HG03060 (cell line): ENCODE measurements around the gene GTPBP6.
"Not testable (repeated sequence)": the region's sequence is repeated elsewhere in the genome, so short reads cannot be mapped to it uniquely, and the experiment has no call there.

Experiments used
- ATAC-seq: cut with Tn5 transposase; IDR thresholded peaks from one replicate; pipeline ENCODE4 v1.9.1; 2021; ENCODE audit warnings: low read depth, moderate number of reproducible peaks; ENCODE audit not compliant: unreplicated experiment

GTPBP6 gene

GRCh38 chrX:352181-352580 lies 33.6 kb upstream of the GTPBP6 start:
- ATAC-seq: no peak

DNA sequence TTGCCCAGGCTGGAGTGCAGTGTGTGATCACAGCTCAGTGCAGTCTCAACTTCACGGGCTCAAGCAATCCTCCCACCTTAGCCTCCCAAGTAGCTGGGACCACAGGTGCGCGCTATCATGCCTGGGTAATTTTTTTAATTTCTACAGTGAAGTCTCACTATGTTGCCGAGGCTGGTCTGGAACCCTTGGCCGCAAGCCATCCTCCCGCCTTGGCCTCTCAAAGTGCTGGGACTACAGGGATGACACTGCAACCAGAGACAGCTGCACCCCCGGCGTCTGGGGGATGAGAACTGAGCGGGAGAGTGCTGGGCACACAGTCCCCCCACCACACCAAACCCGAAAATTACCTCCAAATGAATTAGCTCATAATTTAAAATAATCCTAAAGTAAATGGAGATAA lies 33.1 kb upstream of the GTPBP6 start:
- ATAC-seq: no peak

DNA sequence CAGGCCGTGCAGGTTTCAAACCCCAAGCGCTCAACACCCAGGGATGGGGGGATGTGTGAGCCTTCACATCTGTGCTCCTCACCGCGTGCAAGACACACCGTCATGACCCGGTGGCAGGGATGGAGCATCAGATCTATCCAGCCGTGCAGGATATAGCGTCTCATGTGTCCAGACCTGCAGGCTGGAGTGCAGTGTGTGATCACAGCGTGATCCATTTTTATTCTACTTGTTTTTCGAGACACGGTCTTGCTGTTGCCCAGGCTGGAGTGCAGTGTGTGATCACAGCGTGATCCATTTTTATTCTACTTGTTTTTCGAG lies 32.7 kb upstream of the GTPBP6 start:
- not testable (repeated sequence) for ATAC-seq

GRCh38 chrX:350534-351323 lies 32.1 kb upstream of the GTPBP6 start:
- no peak for ATAC-seq

GRCh38 chrX:350148-350533 lies 31.5 kb upstream of the GTPBP6 start:
- no peak for ATAC-seq

DNA sequence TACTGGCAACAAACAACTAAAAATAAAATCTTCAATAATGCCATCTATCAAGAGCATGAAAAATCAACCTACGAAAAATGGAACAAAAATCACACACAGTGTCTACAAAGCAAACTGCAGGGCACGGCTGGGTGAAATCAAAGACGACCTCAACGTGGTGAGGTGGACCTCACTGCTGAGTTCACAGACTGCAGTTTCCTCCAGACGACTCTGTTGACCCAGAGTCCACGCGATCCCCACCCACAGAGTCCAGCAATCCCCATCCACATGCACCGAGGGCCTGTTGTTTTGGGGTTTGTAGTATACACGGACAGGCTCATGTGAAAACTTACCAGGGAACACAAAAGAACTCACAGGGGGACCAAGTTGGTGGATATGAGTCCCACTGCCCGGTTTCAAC lies 31.1 kb upstream of the GTPBP6 start:
- no peak for ATAC-seq

- ATAC-seq: no peak
Observed at GRCh38 chrX:349196-349595, 30.6 kb upstream of the GTPBP6 start.

DNA sequence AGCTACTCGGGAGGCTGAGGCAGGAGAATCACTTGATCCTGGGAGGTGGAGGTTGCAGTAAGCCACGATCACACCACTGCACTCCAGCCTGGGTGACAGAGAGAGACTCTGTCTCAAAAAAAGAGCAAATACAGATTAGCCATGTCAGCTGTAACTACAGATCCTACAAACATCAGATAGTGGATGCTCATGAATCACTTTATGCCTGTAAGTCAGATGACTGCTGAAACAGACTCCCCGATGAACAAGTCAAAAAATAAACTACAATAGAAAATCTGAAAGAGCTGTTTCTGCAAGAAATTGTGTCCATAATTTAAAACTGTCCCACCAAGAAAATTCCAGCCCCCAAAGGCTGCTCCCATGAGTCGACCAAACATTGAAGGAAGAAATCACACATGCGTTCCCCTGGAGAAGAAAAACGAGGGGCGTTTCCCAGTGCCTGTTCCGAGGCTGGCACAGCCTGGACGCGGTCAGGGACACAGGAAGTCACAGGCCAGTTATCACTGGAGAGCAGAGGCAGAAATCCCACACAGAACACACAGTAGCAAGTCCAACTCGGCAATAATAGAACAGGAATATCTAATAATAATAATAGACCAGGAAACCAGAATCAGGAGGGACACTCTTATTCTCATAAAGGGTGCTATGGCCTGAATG lies 30.0 kb upstream of the GTPBP6 start:
- no peak for ATAC-seq

DNA sequence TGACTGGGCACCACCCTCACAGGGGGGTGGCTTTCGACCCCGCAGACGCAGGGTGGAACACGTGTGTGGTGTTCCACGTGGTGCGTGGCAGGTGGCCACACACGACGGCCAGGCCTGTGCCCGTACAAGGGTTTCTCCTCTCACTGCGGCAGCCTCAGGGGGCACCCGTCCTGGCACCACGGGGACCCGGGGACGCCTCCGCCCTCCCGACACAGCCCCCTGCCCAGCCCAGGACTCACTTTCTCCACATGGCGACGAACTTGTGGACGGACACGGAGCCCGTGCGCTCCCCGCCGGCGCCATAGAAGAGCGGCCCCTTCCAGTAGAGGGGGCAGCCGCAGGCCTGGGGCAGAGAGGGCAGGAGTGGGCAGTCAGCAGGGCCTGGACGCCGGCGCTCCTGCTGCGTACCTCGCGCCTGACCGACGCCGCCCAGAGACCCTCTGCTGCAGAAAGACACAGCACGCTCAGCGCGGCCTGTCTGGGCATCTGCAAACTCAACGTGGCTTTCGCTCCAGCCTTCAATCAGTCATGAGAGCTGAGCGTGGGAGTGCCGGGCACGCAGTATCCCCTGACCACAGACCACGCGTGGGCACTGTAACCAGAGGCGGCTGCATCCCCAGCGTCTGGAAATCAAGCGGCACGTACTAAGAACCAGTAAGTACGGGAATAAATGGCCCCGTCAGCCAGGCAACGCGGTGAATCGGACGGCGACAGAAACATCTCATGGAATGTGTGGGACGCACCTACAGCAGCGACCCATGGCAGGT lies 28.9 kb upstream of the GTPBP6 start:
- no peak for ATAC-seq

- ATAC-seq: no peak
Observed at GRCh38 chrX:346034-346813, 27.6 kb upstream of the GTPBP6 start.

DNA sequence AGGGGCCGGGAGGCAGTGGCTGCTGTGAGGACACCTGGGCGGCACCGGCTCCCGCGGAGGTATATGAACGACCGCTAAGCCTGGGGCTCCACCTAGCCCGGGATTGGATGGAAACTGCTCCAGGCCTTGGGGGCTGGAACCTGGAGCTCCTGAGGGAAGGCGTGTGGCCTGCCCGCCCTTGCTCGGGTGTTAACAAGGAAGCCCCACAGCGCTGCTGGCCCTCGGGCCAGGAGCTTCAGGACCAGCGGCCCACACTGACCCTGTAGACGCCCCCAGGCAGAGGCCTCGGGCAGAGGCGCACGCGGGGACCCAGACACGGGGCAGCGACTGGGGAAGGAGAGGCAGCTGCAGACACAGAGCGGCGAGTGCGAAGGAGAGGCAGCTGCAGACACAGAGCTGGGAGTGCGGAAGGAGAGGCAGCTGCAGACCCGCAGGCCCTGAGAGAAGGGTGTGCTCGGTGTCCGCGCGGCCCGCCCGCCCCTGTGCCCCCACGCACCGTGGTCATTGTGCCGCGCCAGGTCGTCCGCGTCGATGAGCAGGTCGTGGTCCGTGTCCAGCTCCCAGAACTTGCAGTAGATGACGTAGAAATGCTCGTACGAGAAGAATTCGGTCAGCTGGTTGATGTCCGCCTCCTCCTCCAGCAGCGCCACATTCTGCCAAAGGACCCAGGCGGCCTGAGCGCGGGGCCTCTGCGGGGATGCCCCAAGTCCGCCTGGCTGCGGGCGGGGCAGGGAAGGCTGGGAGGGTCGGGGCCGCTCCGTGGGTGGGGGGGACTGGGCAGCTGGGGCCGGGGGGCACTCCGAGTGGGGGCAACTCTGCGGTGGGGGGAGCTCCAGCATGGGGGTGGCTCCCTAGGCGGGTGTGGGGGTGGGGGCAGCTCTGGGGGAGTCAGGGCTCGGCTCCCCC lies 26.7 kb upstream of the GTPBP6 start:
- no peak for ATAC-seq

GRCh38 chrX:344371-344901 lies 25.8 kb upstream of the GTPBP6 start:
- ATAC-seq: no peak

DNA sequence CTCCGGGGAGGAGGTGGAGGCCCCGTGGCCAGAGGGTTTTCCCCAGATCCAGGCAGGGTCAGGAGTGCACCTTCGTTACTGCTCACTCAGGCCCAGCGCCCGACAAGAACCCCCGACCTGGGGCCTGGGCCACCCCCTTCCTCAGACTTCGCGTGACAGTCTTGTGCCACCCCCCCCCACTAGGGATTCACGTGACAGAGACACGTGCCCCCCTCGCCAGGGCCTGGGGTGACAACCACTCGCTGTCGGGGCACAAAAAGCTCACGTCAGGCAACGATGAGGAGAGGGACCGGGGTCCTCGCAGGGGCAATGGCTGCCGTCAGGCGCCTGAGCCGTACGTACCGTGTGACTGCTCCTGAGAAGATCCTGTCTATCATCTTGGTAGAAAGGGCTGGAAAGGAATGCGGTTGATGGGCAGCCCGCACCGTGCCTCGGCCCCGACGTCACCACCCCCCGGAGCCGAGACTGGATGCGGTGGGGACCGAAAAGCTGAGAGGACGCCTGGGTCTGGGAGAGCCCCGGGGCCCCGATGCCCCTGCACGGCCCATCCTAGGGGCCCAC lies 23.0 kb upstream of the GTPBP6 start:
- no peak for ATAC-seq

DNA sequence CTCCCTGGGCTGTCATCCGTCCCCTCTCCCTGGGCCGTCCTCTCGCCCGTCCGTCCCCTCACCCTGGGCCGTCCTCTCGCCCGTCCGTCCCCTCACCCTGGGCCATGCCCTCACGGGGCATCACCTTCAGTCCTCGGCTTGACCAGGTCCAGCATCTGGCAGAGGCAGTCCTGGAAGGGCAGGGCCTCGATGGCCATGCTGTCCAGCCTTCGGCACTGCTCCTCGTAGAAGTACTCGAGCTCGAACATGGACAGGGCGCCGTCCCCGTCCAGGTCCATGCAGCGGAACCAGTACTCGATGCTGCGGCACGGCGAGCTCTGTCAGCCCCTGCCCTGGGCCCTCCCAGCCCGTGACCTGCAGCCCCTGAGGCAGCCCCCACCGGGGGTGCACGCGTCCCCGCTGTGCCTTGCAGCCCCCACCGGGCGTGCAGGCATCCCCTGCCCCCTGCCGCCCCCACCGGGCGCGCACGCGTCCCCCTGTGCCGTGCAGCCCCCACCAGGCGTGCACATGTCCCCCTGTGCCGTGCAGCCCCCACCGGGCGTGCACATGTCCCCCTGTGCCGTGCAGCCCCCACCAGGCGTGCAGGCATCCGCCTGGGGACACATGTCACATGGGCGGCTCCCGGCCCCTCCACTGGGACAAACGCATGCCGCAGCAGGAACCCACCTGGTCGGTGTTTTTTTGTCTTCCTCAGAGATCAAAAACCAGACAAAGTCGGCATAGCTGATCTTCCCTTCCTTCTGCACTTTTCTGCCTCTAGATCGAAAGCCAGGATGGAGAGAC lies 22.2 kb upstream of the GTPBP6 start:
- no peak for ATAC-seq

GRCh38 chrX:340121-340520 lies 21.5 kb upstream of the GTPBP6 start:
- no peak for ATAC-seq

- ATAC-seq: no peak
Observed at GRCh38 chrX:338836-339400, 20.3 kb upstream of the GTPBP6 start.

- no peak for ATAC-seq
Observed at GRCh38 chrX:338281-338835, 19.8 kb upstream of the GTPBP6 start.

DNA sequence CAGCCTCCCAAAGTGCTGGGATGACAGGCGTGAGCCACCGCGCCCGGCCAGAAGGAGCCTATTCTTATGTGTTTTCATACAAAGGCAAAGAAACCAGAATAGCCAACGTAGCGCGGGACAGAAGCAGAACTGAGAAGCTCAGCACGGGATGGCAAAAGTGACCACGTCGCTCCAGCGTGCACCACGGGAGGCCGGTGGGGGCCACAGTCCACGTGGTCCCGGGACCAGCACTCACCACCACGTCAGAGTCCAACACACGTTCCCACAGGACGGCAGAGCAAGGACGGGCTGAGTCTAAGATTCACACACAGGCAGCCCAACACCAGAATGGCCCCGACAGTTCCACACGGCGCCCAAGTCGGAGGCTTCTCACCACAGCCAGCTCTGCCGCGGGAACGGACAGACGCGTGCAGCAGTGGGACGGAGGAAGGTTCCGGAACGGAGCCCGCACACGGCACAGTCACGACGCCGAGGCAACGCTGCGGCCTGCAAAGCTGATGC lies 18.8 kb upstream of the GTPBP6 start:
- ATAC-seq: no peak
